Skeletal muscle satellite cell (primary cell): ENCODE measurements around the gene KIRREL3.
A peak's percentile ranks its signal among the peaks of the same experiment; 100 is the strongest.

Experiments
- H3K27me3 ChIP-seq: 2 replicates; pipeline ENCODE4 v1.7.0; 2013; ENCODE audit warnings: low read length; ENCODE audit not compliant: control insufficient read depth, insufficient read depth
- H3K36me3 ChIP-seq: 2 replicates; pipeline ENCODE4 v1.7.0; 2013; ENCODE audit warnings: mild to moderate bottlenecking, control low read depth, low read length; ENCODE audit not compliant: insufficient read depth
- H3K4me1 ChIP-seq: 2 replicates; pipeline ENCODE4 v1.7.0; 2013; ENCODE audit warnings: low read length; ENCODE audit not compliant: control insufficient read depth, insufficient read depth
- H3K4me2 ChIP-seq: 2 replicates; pipeline ENCODE4 v1.7.0; 2013; ENCODE audit warnings: mild to moderate bottlenecking, low read length
- H3K4me3 ChIP-seq: 2 replicates; pipeline ENCODE4 v1.7.0; 2013; ENCODE audit warnings: low read length
- H3K9ac ChIP-seq: 2 replicates; pipeline ENCODE4 v1.7.0; 2013; ENCODE audit warnings: mild to moderate bottlenecking, low read depth, low read length, moderate library complexity
- H3K9me3 ChIP-seq: replicated peaks from 2 replicates; pipeline ENCODE4 v1.7.0; 2013; ENCODE audit warnings: mild to moderate bottlenecking, control low read depth, low read length

The KIRREL3 gene

GRCh38 chr11:126925321-126926093 is 75.1 kb downstream of the KIRREL3 start:
- H3K4me3 ChIP-seq, result no peak overlapping the region
- no peaks in the 10 kb centered on the region for H3K9me3 ChIP-seq
- H3K36me3 ChIP-seq, result no peaks in the 10 kb centered on the region
- H3K27me3 ChIP-seq, result no peaks in the 10 kb centered on the region
- H3K9ac ChIP-seq, result no peak overlapping the region
- H3K4me2 ChIP-seq, result no peak overlapping the region
- H3K4me1 ChIP-seq, result peaks cover 13% of the 10 kb centered on the region

GRCh38 chr11:126924376-126925040 is 76.1 kb downstream of the KIRREL3 start:
- H3K27me3 ChIP-seq, result no peaks in the 10 kb centered on the region

GRCh38 chr11:126920833-126921232 is 79.7 kb downstream of the KIRREL3 start:
- Histone ChIP-seq H3K4me2 (no peak overlapping the region), H3K4me3 (no peak overlapping the region), H3K4me1 (peaks cover 16% of the 10 kb centered on the region), H3K36me3 (no peaks in the 10 kb centered on the region), H3K9ac (no peak overlapping the region), H3K27me3 (no peaks in the 10 kb centered on the region), H3K9me3 (no peaks in the 10 kb centered on the region)

More at GRCh38 chr11:126924376-126925040, 76.1 kb downstream of the KIRREL3 start:
- Histone ChIP-seq H3K4me1 (peaks cover 11% of the 10 kb centered on the region), H3K9me3 (no peaks in the 10 kb centered on the region), H3K9ac (no peak overlapping the region), H3K4me2 (no peak overlapping the region), H3K4me3 (no peak overlapping the region), H3K36me3 (no peaks in the 10 kb centered on the region)

- no peaks in the 10 kb centered on the region for H3K9me3 ChIP-seq
- H3K4me2 ChIP-seq, result no peak overlapping the region
- no peak overlapping the region for H3K4me3 ChIP-seq
- H3K27me3 ChIP-seq, result no peaks in the 10 kb centered on the region
- peaks cover 12% of the 10 kb centered on the region for H3K4me1 ChIP-seq
- no peaks in the 10 kb centered on the region for H3K36me3 ChIP-seq
- no peak overlapping the region for H3K9ac ChIP-seq
These were observed 81.3 kb downstream of the KIRREL3 start for GRCh38 chr11:126919147-126919823.

- Histone ChIP-seq H3K4me1 (peaks cover 12% of the 10 kb centered on the region), H3K4me2 (no peak overlapping the region), H3K36me3 (no peaks in the 10 kb centered on the region), H3K27me3 (no peaks in the 10 kb centered on the region), H3K4me3 (no peak overlapping the region), H3K9ac (peak overlapping the region; percentile 39), H3K9me3 (no peaks in the 10 kb centered on the region)
These were observed 82.0 kb downstream of the KIRREL3 start for GRCh38 chr11:126918556-126918955.

- H3K9ac ChIP-seq, result peak overlapping the region; percentile 39
- H3K4me3 ChIP-seq, result peak overlapping the region; percentile 37
- peak overlapping the region; percentile 68 for H3K4me2 ChIP-seq
These were observed 82.9 kb downstream of the KIRREL3 start for GRCh38 chr11:126917531-126918204.

GRCh38 chr11:126915430-126915829 is 85.1 kb downstream of the KIRREL3 start:
- Histone ChIP-seq H3K36me3 (no peaks in the 10 kb centered on the region), H3K4me3 (no peak overlapping the region), H3K9me3 (no peaks in the 10 kb centered on the region), H3K9ac (no peak overlapping the region), H3K4me2 (no peak overlapping the region), H3K4me1 (peaks cover 12% of the 10 kb centered on the region), H3K27me3 (no peaks in the 10 kb centered on the region)

More at GRCh38 chr11:126917531-126918204, 82.9 kb downstream of the KIRREL3 start:
- Histone ChIP-seq H3K36me3 (no peaks in the 10 kb centered on the region), H3K27me3 (no peaks in the 10 kb centered on the region), H3K4me1 (peaks cover 12% of the 10 kb centered on the region), H3K9me3 (no peaks in the 10 kb centered on the region)

GRCh38 chr11:126914941-126915340 is 85.6 kb downstream of the KIRREL3 start:
- Histone ChIP-seq H3K4me2 (no peak overlapping the region), H3K36me3 (no peaks in the 10 kb centered on the region), H3K4me3 (no peak overlapping the region), H3K9ac (no peak overlapping the region), H3K27me3 (no peaks in the 10 kb centered on the region), H3K4me1 (peaks cover 12% of the 10 kb centered on the region), H3K9me3 (no peaks in the 10 kb centered on the region)

- no peaks in the 10 kb centered on the region for H3K9me3 ChIP-seq
- H3K4me3 ChIP-seq, result no peak overlapping the region
- peaks cover 12% of the 10 kb centered on the region for H3K4me1 ChIP-seq
- H3K27me3 ChIP-seq, result no peaks in the 10 kb centered on the region
- H3K36me3 ChIP-seq, result no peaks in the 10 kb centered on the region
- no peak overlapping the region for H3K4me2 ChIP-seq
- H3K9ac ChIP-seq, result no peak overlapping the region
These were observed 86.4 kb downstream of the KIRREL3 start for GRCh38 chr11:126914166-126914565.

GRCh38 chr11:126904520-126904919 is 96.0 kb downstream of the KIRREL3 start:
- H3K9ac ChIP-seq, result no peak overlapping the region
- H3K27me3 ChIP-seq, result no peaks in the 10 kb centered on the region
- no peaks in the 10 kb centered on the region for H3K4me1 ChIP-seq
- H3K4me2 ChIP-seq, result no peak overlapping the region
- H3K36me3 ChIP-seq, result no peaks in the 10 kb centered on the region
- H3K4me3 ChIP-seq, result no peak overlapping the region
- H3K9me3 ChIP-seq, result no peaks in the 10 kb centered on the region

GRCh38 chr11:126901783-126902182 is 98.8 kb downstream of the KIRREL3 start:
- Histone ChIP-seq H3K36me3 (no peaks in the 10 kb centered on the region), H3K4me3 (no peak overlapping the region), H3K27me3 (no peaks in the 10 kb centered on the region), H3K9ac (no peak overlapping the region), H3K4me2 (no peak overlapping the region), H3K4me1 (no peaks in the 10 kb centered on the region), H3K9me3 (peaks cover 3% of the 10 kb centered on the region)
